ENCODE results near the gene CLEC1B.
"Not testable (repeated sequence)": the region's sequence is repeated elsewhere in the genome, so short reads cannot be mapped to it uniquely, and the experiment has no call there.

CLEC1B gene

GRCh38 chr12:9973949-9974348 is 25.0 kb downstream of the CLEC1B start:
- no peak for DNase-seq

GRCh38 chr12:9971181-9971580 is 27.7 kb downstream of the CLEC1B start, which contains the start of gene CLEC12A:
TSS of gene CLEC12A (plus strand) at chr12:9971409. CDS start at chr12:9971597, 188 bp downstream.
- no peak for DNase-seq

GRCh38 chr12:9969673-9970072 is 29.2 kb downstream of the CLEC1B start:
- peak; percentile 99 for DNase-seq

- no peak for DNase-seq
These were observed 37.0 kb downstream of the CLEC1B start for GRCh38 chr12:9961901-9962300.

GRCh38 chr12:9961106-9961505 is 37.8 kb downstream of the CLEC1B start:
- DNase-seq: no peak

- peak; percentile 27 for DNase-seq
These were observed 38.3 kb downstream of the CLEC1B start for GRCh38 chr12:9960590-9960989.

GRCh38 chr12:9957834-9958233 is 41.1 kb downstream of the CLEC1B start:
- no peak for DNase-seq

DNA sequence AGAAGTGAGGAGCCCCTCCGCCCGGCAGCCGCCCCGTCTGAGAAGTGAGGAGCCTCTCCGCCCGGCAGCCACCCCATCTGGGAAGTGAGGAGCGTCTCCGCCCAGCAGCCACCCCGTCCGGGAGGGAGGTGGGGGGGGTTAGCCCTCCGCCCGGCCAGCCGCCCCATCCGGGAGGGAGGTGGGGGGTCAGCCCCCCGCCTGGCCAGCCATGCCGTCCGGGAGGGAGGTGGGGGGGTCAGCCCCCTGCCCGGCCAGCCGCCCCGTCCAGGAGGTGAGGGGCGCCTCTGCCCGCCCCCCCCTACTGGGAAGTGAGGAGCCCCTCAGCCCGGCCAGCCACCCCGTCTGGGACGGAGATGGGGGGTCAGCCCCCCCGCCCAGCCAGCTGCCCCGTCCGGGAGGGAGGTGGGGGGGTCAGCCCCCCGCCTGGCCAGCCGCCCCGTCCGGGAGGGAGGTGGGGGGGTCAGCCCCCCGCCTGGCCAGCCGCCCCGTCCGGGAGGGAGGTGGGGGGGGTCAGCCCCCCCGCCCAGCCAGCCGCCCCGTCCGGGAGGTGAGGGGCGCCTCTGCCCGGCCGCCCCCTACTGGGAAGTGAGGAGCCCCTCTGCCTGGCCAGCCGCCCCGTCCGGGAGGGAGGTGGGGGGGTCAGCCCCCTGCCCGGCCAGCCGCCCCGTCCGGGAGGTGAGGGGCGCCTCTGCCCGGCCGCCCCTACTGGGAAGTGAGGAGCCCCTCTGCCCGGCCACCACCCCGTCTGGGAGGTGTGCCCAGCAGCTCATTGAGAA is 45.8 kb downstream of the CLEC1B start:
- not testable (repeated sequence) for DNase-seq

- no peak for DNase-seq
These were observed 47.8 kb downstream of the CLEC1B start for GRCh38 chr12:9951026-9951675.

- DNase-seq: no peak
These were observed 50.2 kb downstream of the CLEC1B start for GRCh38 chr12:9948606-9949296.

DNA sequence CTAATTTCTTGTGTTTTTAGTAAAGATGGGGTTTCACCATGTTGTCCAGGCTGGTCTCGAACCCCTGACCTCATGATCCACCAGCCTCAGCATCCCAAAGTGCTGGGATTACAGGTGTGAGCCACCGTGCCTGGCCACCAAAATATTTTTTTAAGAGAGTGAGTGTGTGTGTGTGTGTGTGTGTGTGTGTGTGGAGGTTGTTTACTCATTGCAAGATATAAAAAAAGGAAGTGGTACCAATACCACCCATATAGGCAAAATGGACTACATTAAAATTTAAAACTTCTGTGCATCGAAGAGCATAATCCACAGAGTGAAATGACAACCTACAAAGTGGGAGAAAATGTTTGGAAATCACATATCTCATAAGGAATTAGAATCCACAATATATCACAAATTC is 51.2 kb downstream of the CLEC1B start:
- DNase-seq: no peak

- DNase-seq: peak; percentile 34
These were observed 54.5 kb downstream of the CLEC1B start for GRCh38 chr12:9944391-9944790.

DNA sequence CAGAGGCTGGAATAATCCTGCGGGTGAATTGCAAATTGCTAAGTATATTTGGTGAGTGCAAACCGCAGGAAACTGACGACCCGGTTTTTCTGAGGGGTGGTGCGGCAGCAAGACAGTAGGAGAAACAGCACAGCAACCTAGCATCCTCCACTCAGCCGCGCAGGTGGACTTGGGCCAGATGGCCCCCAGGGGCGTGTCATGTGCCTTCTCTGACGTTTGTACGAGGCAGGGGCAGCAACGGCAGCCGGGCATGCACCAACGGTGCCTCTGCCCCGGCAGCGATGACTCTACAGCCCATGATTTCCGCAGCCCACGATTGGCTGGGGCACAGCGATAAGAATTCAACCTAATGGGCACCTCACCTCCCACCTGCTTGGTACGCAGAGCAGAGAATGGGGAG is 55.7 kb downstream of the CLEC1B start:
- DNase-seq: peak; percentile 97

Measured in DMS53 (cell line).